HepG2 (cell line): ENCODE results near the gene DUOXA2. TPM values are rescaled to one million over a fixed set of nuclear protein-coding genes. Genes with fewer than 3 reads are reported as not detected.

Experiments used
- CHCHD3 ChIP-seq: sonication (generic); formaldehyde crosslinking; IDR thresholded peaks from 2 replicates; pipeline ENCODE4 v1.8.0; 2022; ENCODE audit warnings: mild to moderate bottlenecking, missing genetic modification reagents, moderate library complexity
- FOXA3 ChIP-seq: IDR thresholded peaks from 2 replicates; pipeline ENCODE4 v1.6.1; 2016; ENCODE audit warnings: missing genetic modification reagents, missing compliant biosample characterization
- FUBP1 ChIP-seq: sonication (generic); formaldehyde crosslinking; IDR thresholded peaks from 2 replicates; pipeline ENCODE4 v1.5.1; 2020; ENCODE audit warnings: missing genetic modification reagents, mild to moderate bottlenecking, borderline replicate concordance
- IKZF4 ChIP-seq: sonication (generic); formaldehyde crosslinking; IDR thresholded peaks from 2 replicates; pipeline ENCODE4 v1.5.1; 2020; ENCODE audit warnings: borderline replicate concordance, mild to moderate bottlenecking, low read depth, missing genetic modification reagents; ENCODE audit errors: not compliant biosample characterization
- IRX3 ChIP-seq: sonication (generic); formaldehyde crosslinking; IDR thresholded peaks from 2 replicates; pipeline ENCODE4 v1.8.1; 2023; ENCODE audit warnings: mild to moderate bottlenecking, low read depth, missing genetic modification reagents, borderline replicate concordance
- MZF1 ChIP-seq: sonication (generic); formaldehyde crosslinking; IDR thresholded peaks from 2 replicates; pipeline ENCODE4 v1.8.1; 2023; ENCODE audit warnings: mild to moderate bottlenecking, missing genetic modification reagents, borderline replicate concordance
- PITX1 ChIP-seq: sonication (generic); formaldehyde crosslinking; IDR thresholded peaks from 2 replicates; pipeline ENCODE4 v1.5.1; 2020; ENCODE audit warnings: mild to moderate bottlenecking, missing genetic modification reagents
- RBFOX2 ChIP-seq: fragments of 200-400 bp; formaldehyde crosslinking; IDR thresholded peaks from 2 replicates; pipeline ENCODE4 v1.6.1; 2017; ENCODE audit warnings: low read depth, mild to moderate bottlenecking, low read length
- SCMH1 ChIP-seq: sonication (generic); formaldehyde crosslinking; IDR thresholded peaks from 2 replicates; pipeline ENCODE4 v1.9.0; 2021; ENCODE audit warnings: missing genetic modification reagents, mild to moderate bottlenecking, borderline replicate concordance
- SMAD1 ChIP-seq: sonication (generic); formaldehyde crosslinking; IDR thresholded peaks from 2 replicates; pipeline ENCODE4 v1.4.0; 2020; ENCODE audit warnings: missing genetic modification reagents, low read depth, mild to moderate bottlenecking, borderline replicate concordance
- SNAPC2 ChIP-seq: sonication (generic); formaldehyde crosslinking; IDR thresholded peaks from 2 replicates; pipeline ENCODE4 v1.8.1; 2022; ENCODE audit warnings: mild to moderate bottlenecking, missing genetic modification reagents
- YY1 ChIP-seq: IDR thresholded peaks from 2 replicates; pipeline ENCODE4 v1.6.1; 2011; ENCODE audit warnings: low read length, low read depth, moderate library complexity, mild to moderate bottlenecking; ENCODE audit not compliant: insufficient read depth, insufficient replicate concordance
- ZNF367 ChIP-seq: sonication (generic); formaldehyde crosslinking; IDR thresholded peaks from 2 replicates; pipeline ENCODE4 v1.4.0; 2020; ENCODE audit warnings: missing genetic modification reagents, borderline replicate concordance
- ZNF451 ChIP-seq: sonication (generic); formaldehyde crosslinking; IDR thresholded peaks from 2 replicates; pipeline ENCODE4 v1.5.0; 2020; ENCODE audit warnings: mild to moderate bottlenecking, missing genetic modification reagents
- ZNF501 ChIP-seq: sonication (generic); formaldehyde crosslinking; IDR thresholded peaks from 2 replicates; pipeline ENCODE4 v1.5.1; 2020; ENCODE audit warnings: mild to moderate bottlenecking, moderate library complexity, missing genetic modification reagents
- ZNF678 ChIP-seq: sonication (generic); formaldehyde crosslinking; IDR thresholded peaks from 2 replicates; pipeline ENCODE4 v1.4.0; 2020; ENCODE audit warnings: mild to moderate bottlenecking, missing genetic modification reagents
- ZNF7 ChIP-seq: IDR thresholded peaks from 2 replicates; pipeline ENCODE4 v1.6.1; 2016; ENCODE audit warnings: missing biosample characterization, missing genetic modification reagents
- ZNF780A ChIP-seq: sonication (generic); formaldehyde crosslinking; IDR thresholded peaks from 2 replicates; pipeline ENCODE4 v1.8.0; 2022; ENCODE audit warnings: mild to moderate bottlenecking, missing genetic modification reagents, moderate library complexity
- polyA plus RNA-seq, 8 experiments: library from polyadenylated mRNA; depleted of rRNA in 3 of 8; stranded (reverse) in 7 of 8; unstranded in 1 of 8; fragments of >200 nt; fragmentation: Illumina TruSeq in 4 of 8; extraction: Trizol in 4 of 8; gene quantifications; 2 replicates each; pipeline versions ENCODE4 v1.2.1 to v1.2.3, GENCODE V29; 2011 to 2016; ENCODE audit warnings: low read depth in 4 of 8, missing spikeins in 1 of 8, mixed read lengths in 1 of 8; ENCODE audit not compliant: insufficient read depth in 1 of 8
- total RNA-seq, 5 experiments: library from RNA; depleted of rRNA; stranded (reverse); fragments of >200 nt; fragmentation: Illumina TruSeq; extraction: Trizol; gene quantifications; 2 replicates each; pipeline ENCODE4 v1.2.3, GENCODE V29; 2016; ENCODE audit warnings: low read depth in 1 of 5
- TF ChIP-seq, protein P1 (sequence below): sonication (generic); formaldehyde crosslinking; IDR thresholded peaks from 2 replicates; pipeline ENCODE4 v1.5.1; 2020; ENCODE audit warnings: mild to moderate bottlenecking, missing genetic modification reagents, moderate library complexity
- TF ChIP-seq, protein P2 (sequence below): sonication (generic); formaldehyde crosslinking; conservative IDR thresholded peaks from 2 replicates; pipeline ENCODE4 v1.5.0; 2020; ENCODE audit warnings: missing genetic modification reagents
- TF ChIP-seq, protein P3 (sequence below): sonication (generic); formaldehyde crosslinking; conservative IDR thresholded peaks from 2 replicates; pipeline ENCODE4 v1.4.0; 2020; ENCODE audit warnings: missing genetic modification reagents
- TF ChIP-seq, protein P4 (sequence below): sonication (generic); formaldehyde crosslinking; IDR thresholded peaks from 2 replicates; pipeline ENCODE4 v1.8.0; 2022; ENCODE audit warnings: mild to moderate bottlenecking, missing genetic modification reagents, borderline replicate concordance

The DUOXA2 gene
- total and polyA plus RNA-seq, 2 of the 13 experiments (the other 11 are each of a cell fraction or from before 2014, with no cell fraction given): 0.32 TPM; not detected in 1

DNA sequence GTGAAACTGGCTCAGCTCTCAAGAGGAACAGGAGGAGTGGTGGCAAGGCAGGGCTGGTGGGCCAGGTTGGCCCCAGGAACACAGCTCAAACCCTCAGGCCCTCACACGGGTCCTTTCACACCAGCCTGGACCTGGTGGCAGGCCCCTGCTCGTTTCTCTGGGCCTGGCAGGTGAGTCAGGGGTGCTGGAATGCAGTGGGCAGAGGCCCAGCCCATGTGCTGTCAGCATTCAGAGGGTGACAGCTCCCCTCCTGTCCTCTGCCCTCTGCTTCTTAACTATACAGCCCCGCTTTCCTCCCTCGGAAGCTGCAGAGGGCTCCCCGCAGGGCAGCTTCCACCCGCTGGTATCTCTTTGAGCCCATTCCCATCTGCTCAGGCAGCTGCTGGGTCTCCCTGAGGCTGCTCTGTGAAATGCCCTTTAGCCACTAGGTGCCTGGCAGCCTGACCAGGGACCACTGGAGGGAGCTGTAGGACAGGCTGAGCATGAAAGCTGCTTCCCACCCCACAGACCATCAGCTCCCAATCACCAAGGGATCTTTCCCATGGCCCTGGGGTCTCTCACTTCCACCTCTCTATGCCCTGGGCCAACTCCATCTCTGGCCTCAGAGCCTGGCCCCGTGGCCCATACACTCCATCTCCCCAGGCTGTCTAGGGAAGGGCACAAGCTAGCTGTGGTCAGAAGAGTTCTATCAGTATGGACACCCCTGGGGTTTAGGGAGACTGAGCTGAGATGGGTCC, 48.8 kb downstream of the DUOXA2 start (continued):
- TF ChIP-seq IKZF4 (CRISPR knock-in tag) (no peak), PITX1 (CRISPR knock-in tag) (no peak), SNAPC2 (no peak), ZNF7 (CRISPR knock-in tag) (no peak), SCMH1 (CRISPR knock-in tag) (no peak), CHCHD3 (CRISPR knock-in tag) (no peak), ZNF451 (CRISPR knock-in tag) (no peak), RBFOX2 (no peak), ZNF780A (CRISPR knock-in tag) (no peak), ZNF367 (CRISPR knock-in tag) (no peak), ZNF678 (no peak), YY1 (peak; percentile 9), FOXA3 (CRISPR knock-in tag) (no peak), MZF1 (CRISPR knock-in tag) (no peak), IRX3 (CRISPR knock-in tag) (no peak), SMAD1 (CRISPR knock-in tag) (no peak), ZNF501 (CRISPR knock-in tag) (0 out of 2 replicates have a peak, but pooled peaks have one; percentile 17), FUBP1 (CRISPR knock-in tag) (no peak)
- TF ChIP-seq, protein P1, sequence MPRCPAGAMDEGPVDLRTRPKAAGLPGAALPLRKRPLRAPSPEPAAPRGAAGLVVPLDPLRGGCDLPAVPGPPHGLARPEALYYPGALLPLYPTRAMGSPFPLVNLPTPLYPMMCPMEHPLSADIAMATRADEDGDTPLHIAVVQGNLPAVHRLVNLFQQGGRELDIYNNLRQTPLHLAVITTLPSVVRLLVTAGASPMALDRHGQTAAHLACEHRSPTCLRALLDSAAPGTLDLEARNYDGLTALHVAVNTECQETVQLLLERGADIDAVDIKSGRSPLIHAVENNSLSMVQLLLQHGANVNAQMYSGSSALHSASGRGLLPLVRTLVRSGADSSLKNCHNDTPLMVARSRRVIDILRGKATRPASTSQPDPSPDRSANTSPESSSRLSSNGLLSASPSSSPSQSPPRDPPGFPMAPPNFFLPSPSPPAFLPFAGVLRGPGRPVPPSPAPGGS (CRISPR knock-in tag): no peak
- TF ChIP-seq, protein P2, sequence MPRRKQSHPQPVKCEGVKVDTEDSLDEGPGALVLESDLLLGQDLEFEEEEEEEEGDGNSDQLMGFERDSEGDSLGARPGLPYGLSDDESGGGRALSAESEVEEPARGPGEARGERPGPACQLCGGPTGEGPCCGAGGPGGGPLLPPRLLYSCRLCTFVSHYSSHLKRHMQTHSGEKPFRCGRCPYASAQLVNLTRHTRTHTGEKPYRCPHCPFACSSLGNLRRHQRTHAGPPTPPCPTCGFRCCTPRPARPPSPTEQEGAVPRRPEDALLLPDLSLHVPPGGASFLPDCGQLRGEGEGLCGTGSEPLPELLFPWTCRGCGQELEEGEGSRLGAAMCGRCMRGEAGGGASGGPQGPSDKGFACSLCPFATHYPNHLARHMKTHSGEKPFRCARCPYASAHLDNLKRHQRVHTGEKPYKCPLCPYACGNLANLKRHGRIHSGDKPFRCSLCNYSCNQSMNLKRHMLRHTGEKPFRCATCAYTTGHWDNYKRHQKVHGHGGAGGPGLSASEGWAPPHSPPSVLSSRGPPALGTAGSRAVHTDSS (CRISPR knock-in tag): no peak
- TF ChIP-seq, protein P3, sequence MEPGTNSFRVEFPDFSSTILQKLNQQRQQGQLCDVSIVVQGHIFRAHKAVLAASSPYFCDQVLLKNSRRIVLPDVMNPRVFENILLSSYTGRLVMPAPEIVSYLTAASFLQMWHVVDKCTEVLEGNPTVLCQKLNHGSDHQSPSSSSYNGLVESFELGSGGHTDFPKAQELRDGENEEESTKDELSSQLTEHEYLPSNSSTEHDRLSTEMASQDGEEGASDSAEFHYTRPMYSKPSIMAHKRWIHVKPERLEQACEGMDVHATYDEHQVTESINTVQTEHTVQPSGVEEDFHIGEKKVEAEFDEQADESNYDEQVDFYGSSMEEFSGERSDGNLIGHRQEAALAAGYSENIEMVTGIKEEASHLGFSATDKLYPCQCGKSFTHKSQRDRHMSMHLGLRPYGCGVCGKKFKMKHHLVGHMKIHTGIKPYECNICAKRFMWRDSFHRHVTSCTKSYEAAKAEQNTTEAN: no peak
- TF ChIP-seq, protein P4, sequence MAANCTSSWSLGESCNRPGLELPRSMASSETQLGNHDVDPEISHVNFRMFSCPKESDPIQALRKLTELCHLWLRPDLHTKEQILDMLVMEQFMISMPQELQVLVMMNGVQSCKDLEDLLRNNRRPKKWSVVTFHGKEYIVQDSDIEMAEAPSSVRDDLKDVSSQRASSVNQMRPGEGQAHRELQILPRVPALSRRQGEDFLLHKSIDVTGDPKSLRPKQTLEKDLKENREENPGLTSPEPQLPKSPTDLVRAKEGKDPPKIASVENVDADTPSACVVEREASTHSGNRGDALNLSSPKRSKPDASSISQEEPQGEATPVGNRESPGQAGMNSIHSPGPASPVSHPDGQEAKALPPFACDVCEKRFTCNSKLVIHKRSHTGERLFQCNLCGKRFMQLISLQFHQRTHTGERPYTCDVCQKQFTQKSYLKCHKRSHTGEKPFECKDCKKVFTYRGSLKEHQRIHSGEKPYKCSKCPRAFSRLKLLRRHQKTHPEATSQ (CRISPR knock-in tag): no peak
